CMK (cell line): ENCODE measurements around the gene CDHR3.

Experiments used
- DNase-seq: peaks from one replicate; pipeline ENCODE4 v3.0.0-alpha.2; 2010; ENCODE audit warnings: low read depth

Gene CDHR3

GRCh38 chr7:106050746-106051117, 87.7 kb downstream of the CDHR3 start:
- DNase-seq: no peak

DNA sequence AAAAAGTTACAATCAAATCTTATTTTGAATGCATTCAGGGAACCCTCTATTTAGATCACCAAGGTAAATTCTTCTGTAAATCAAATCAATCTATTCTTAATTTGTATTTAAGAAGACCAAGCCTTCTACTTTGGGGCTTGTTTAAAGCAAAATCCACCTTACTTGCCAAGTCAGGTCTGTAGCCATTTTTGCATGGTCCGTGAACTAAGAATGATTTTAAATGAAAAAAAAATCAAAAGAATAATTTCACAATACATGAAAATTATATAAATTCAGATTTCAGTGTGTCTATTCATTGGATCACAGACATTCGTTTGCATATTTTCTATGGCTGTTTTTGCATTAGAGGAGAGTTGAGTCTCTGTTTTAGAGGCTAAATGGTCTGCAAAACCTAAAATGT, 89.6 kb downstream of the CDHR3 start:
- DNase-seq: no peak

- DNase-seq: no peak
Measured at GRCh38 chr7:106053109-106053508, 90.0 kb downstream of the CDHR3 start.

GRCh38 chr7:106054156-106054910, 91.3 kb downstream of the CDHR3 start:
- no peak for DNase-seq

GRCh38 chr7:106054971-106055532, 92.0 kb downstream of the CDHR3 start:
- no peak for DNase-seq

GRCh38 chr7:106056513-106057203, 93.6 kb downstream of the CDHR3 start:
- no peak for DNase-seq

- no peak for DNase-seq
Measured at GRCh38 chr7:106057204-106057961, 94.3 kb downstream of the CDHR3 start.

DNA sequence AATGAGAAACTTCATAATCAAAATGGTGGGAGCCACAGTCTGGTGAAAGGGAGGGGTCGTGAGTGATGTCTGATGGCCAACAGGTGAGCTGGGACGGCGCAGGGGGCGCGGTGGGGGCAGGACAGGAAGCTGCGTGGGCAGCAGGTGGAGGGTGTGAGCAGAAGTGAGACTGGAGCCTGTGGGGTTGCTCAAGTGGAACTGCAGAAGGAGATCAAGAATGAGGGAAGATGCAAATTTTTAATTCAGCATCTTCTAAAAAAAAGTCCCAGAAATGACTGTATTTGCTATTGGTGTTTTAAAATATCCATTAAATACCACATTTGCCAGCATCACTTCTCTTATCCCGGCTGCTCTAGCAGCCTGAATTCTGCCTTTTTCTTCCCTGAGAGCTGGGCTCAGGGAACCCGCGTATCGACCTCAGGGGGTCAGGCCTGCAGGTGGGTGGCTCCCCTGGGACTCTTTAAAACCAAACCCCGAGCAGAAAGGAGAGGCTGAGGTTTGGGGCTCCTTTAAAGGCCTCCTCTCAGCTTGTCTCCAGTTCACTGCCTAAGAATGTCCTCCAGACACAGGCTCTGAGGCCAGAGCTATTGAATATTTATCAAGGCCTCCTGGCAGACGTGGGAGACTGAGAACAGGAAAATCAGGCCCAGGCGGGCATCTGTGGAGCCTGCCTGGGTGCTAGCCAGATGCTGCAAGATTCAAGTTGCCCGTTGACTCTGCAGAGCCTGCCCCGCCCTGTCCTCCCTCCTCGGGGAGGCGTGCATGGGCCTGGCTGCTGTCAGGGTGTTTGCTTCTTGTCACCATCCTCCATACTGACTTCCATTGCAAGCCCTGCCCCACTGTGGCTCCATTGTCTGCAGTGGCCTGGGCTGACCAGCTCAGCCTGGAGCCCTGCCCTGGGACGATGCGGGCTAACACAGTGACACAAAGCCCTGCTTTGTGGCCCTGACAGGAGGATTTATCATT, 95.2 kb downstream of the CDHR3 start:
- DNase-seq: no peak

- no peak for DNase-seq
Measured at GRCh38 chr7:106058928-106059324, 95.9 kb downstream of the CDHR3 start.

- DNase-seq: no peak
Measured at GRCh38 chr7:106059556-106059955, 96.5 kb downstream of the CDHR3 start.

- DNase-seq: no peak
Measured at GRCh38 chr7:106060394-106060920, 97.4 kb downstream of the CDHR3 start.

- no peak for DNase-seq
Measured at GRCh38 chr7:106061301-106061979, 98.4 kb downstream of the CDHR3 start.

- DNase-seq: no peak
Measured at GRCh38 chr7:106062006-106062405, 98.9 kb downstream of the CDHR3 start.

- no peak for DNase-seq
Measured at GRCh38 chr7:106062521-106062931, 99.5 kb downstream of the CDHR3 start.

DNA sequence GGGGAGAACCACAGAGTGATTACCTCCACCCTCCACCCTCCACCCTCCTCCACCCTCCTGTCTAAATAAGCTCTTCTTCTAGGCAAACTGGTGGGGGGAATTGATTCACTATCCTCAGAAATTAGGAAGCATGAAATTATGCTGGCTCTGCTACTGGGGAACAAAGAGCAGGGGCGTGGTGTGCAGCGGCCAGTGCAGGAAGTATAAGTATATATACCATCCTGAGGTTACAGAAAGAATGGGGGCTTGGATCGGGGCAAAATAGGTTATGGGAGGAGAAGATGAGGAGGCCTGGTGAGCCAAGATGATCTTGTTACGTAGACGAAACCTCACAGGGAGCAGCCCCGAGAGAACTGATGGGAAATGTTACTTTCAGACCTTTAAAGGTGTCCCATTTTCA, 100.0 kb downstream of the CDHR3 start:
- no peak for DNase-seq

- no peak for DNase-seq
Measured at GRCh38 chr7:106063692-106064091, 100.6 kb downstream of the CDHR3 start.

- DNase-seq: no peak
Measured at GRCh38 chr7:106064316-106064715, 101.3 kb downstream of the CDHR3 start.

DNA sequence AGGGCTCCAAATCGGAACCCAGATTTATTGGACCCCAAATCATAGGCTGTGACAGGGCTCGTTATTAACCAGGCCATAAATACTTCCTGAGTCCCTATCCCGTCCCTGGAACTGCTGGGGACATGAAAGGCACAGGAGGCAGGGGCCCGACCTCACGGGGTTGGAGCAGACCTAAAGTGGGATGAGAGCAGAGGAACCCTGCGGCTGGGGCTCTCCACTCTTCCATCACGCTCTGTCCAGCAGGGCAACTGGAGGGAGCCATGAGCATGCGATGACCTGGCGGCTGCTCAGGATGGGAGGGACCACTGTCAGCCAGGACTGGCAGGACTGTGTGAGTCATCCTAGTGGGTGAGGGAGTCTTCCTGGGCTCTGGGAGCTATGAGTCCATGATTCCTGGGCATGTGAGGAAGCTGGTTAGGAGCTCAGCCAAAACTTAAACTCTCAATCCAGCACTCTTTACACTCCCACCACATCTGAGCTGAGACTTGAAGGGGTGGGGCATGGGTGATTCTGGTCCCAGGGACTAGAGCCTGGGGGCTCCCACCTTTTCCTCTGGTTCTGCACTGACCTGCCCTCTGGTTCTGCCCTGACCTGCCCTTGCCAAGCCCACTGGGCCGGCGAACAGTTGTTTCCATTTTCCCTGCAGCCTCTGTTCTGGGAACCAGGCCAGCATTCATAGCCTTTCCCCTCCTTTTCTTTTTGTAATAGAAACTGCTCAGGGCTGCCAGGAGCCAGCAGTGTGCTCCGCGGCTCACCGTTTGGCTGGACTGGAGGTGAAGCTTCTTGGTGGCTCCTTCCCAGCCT, 101.9 kb downstream of the CDHR3 start:
- DNase-seq: no peak

GRCh38 chr7:106065575-106066500, 102.8 kb downstream of the CDHR3 start:
- DNase-seq: no peak
